ENCODE measurements around the gene ELAVL2.

Gene ELAVL2

GRCh38 chr9:23752859-23753258 lies 73.2 kb downstream of the ELAVL2 start:
- no peak overlapping the region for H3K4me3 ChIP-seq (replicated peaks; ENCODE audit: low read depth, low read length)
- DNase-seq (ENCODE audit: low read depth) = no peak
- no peak for TF ChIP-seq CTCF (IDR thresholded peaks at IDR 0.05; ENCODE audit: low read length, missing control alignments)

- no peak for TF ChIP-seq CTCF (IDR thresholded peaks at IDR 0.05; ENCODE audit: low read length, missing control alignments)
Observed at GRCh38 chr9:23751633-23752032, 74.4 kb downstream of the ELAVL2 start.

GRCh38 chr9:23750808-23751207 lies 75.2 kb downstream of the ELAVL2 start:
- H3K4me3 ChIP-seq (replicated peaks; ENCODE audit: low read depth, low read length) = no peak overlapping the region
- no peak for DNase-seq (ENCODE audit: low read depth)
- no peak for TF ChIP-seq CTCF (IDR thresholded peaks at IDR 0.05; ENCODE audit: low read length, missing control alignments)

More at GRCh38 chr9:23751633-23752032, 74.4 kb downstream of the ELAVL2 start:
- no peak for DNase-seq (ENCODE audit: low read depth)
- no peak overlapping the region for H3K4me3 ChIP-seq (replicated peaks; ENCODE audit: low read depth, low read length)

- no peak overlapping the region for H3K4me3 ChIP-seq (replicated peaks; ENCODE audit: low read depth, low read length)
- TF ChIP-seq CTCF (IDR thresholded peaks at IDR 0.05; ENCODE audit: low read length, missing control alignments) = no peak
Observed at GRCh38 chr9:23747088-23748075, 78.7 kb downstream of the ELAVL2 start.

GRCh38 chr9:23746317-23746716 lies 79.7 kb downstream of the ELAVL2 start:
- no peak for TF ChIP-seq CTCF (IDR thresholded peaks at IDR 0.05; ENCODE audit: low read length, missing control alignments)
- DNase-seq (ENCODE audit: low read depth) = no peak
- H3K4me3 ChIP-seq (replicated peaks; ENCODE audit: low read depth, low read length) = no peak overlapping the region

More at GRCh38 chr9:23747088-23748075, 78.7 kb downstream of the ELAVL2 start:
- DNase-seq (ENCODE audit: low read depth) = no peak

- no peak overlapping the region for H3K4me3 ChIP-seq (replicated peaks; ENCODE audit: low read depth, low read length)
- no peak for TF ChIP-seq CTCF (IDR thresholded peaks at IDR 0.05; ENCODE audit: low read length, missing control alignments)
- no peak for DNase-seq (ENCODE audit: low read depth)
Observed at GRCh38 chr9:23743036-23743435, 83.0 kb downstream of the ELAVL2 start.

Data from fibroblast of pulmonary artery (primary cell).